HEK293T (cell line): ENCODE results near the gene DKK3.

Experiments
- ARNT ChIP-seq: fragments of 450-650 bp; IDR thresholded peaks from 2 replicates; pipeline ENCODE4 v1.6.1; 2017; ENCODE audit warnings: mild to moderate bottlenecking
- BHLHE40 ChIP-seq: fragments of 450-650 bp; IDR thresholded peaks from 2 replicates; pipeline ENCODE4 v1.6.1; 2016; ENCODE audit warnings: mild to moderate bottlenecking, moderate library complexity, borderline replicate concordance
- FOXA1 ChIP-seq: fragments of 450-650 bp; IDR thresholded peaks from 2 replicates; pipeline ENCODE4 v1.6.1; 2016; ENCODE audit warnings: mild to moderate bottlenecking
- FOXK2 ChIP-seq: fragments of 450-650 bp; IDR thresholded peaks from 2 replicates; pipeline ENCODE4 v1.6.1; 2016; ENCODE audit warnings: mild to moderate bottlenecking
- FOXM1 ChIP-seq: fragments of 450-650 bp; IDR thresholded peaks from 2 replicates; pipeline ENCODE4 v1.6.1; 2017; ENCODE audit warnings: mild to moderate bottlenecking, borderline replicate concordance
- NFRKB ChIP-seq: fragments of 450-650 bp; IDR thresholded peaks from 2 replicates; pipeline ENCODE4 v1.6.1; 2016; ENCODE audit warnings: mild to moderate bottlenecking, moderate library complexity
- PKNOX1 ChIP-seq: fragments of 450-650 bp; IDR thresholded peaks from 2 replicates; pipeline ENCODE4 v1.6.1; 2016
- SP1 ChIP-seq: fragments of 450-650 bp; IDR thresholded peaks from 2 replicates; pipeline ENCODE4 v1.6.1; 2017

GRCh38 chr11:11971906-11972547 is 36.4 kb downstream of the DKK3 start:
- TF ChIP-seq BHLHE40 (no peak), SP1 (no peak), PKNOX1 (no peak), ARNT (no peak), FOXK2 (no peak), NFRKB (no peak), FOXA1 (no peak), FOXM1 (no peak)
